Kidney capillary endothelial cell (primary cell): ENCODE measurements around the gene UBE2N.

Source experiments
- DNase-seq: peaks from one replicate; pipeline ENCODE4 v3.0.0-alpha.2; 2018; ENCODE audit warnings: low spot score

The UBE2N gene, protein sequence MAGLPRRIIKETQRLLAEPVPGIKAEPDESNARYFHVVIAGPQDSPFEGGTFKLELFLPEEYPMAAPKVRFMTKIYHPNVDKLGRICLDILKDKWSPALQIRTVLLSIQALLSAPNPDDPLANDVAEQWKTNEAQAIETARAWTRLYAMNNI

DNA sequence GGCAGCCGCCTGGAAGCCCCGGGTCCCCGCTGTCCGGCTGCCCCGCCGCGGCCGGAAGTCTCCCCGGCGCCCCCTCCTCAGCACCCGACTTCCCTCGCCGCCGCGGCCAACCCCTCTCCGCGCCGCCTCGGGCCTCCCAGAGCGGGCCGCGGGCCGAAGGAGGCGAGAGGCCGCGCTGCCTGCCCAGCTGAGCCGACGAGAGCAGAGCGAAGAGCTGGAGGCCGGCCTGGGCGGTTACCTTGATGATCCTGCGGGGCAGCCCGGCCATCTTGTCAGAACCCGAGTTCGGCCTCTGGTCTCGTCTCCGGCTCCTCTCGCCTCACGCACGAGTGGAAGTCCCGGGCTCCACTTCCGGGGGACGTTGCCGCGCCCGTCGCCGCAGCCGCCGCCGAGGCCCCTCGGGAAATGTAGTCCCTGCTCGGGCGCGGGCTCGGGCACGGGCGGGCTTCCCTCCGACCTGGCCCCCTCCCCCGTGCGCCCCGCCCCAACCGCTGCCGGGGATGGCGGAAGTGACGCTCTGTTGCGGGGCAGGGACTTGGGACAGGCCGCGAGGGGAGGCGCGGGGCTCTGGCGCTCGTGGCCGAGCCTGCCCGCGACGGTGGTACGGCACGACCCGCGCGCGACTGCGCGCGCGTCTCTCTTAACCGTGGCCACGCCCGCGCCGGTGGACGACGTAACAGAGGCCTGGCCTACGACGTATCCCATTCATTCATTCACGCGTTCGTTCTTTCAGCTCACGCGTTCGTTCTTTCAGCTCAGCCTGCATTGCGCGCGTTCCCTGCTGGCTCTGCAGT, at the start of gene UBE2N:
TSS of gene UBE2N (minus strand) at position 331 of the 794 bp plus-strand sequence. CDS start at position 268, 63 bp downstream.
- DNase-seq, result peak; percentile 90

DNA sequence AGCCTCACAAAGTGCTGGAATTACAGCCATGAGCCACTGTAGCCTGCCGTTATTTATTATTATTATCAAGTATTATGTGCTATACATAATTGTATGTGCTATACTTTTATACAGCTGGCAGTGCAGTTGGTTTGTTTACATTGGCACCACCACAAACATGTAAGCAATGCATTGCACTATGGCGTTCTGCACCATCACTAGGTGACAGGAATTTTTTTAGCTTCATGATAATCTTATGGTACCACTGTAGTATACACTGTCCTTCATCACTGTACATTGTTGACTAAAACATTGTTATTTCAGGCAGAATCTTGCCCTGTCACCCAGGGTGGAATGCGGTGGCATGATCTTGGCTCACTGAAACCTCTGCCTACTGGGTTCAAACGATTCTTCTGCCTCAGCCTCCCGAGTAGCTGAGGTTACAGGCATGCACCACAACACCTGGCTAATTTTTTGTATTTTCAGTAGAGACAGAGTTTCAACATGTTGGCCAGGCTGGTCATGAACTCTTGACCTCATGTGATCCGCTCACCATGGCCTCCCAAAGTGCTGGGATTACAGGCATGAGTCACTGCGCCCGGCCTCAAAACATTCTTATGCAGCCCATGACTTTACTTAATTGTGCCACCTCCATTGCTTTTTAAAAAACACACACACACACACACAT, 42.7 kb upstream of the UBE2N start:
- no peak for DNase-seq

DNA sequence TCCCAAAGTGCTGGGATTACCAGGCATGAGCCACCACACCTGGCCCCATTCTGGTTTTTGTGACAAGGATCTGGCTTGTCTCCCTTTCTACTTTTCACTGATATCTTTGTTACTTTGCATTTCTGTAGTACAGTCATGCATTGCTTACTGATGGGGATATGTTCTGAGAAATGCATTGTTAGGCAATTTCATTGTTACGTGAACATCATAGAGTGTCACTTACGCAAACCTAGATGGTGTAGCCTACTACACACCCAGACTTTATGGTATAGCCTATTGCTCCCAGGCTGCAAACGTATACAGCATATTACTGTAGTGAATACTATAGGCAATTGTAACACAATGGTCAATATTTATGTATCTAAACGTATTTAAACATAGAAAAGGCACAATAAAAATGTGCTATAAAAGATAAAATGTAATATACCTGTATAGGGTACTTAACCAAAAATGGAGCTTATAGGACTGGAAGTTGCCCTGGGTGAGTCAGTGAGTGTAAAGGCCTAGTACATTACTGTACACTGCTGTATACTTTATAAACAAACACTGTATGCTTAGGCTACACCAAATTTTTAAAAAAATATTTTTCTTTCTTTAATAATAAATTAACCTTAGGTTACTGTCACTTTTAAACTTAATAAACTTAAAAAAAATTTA, 41.5 kb upstream of the UBE2N start:
- no peak for DNase-seq

DNA sequence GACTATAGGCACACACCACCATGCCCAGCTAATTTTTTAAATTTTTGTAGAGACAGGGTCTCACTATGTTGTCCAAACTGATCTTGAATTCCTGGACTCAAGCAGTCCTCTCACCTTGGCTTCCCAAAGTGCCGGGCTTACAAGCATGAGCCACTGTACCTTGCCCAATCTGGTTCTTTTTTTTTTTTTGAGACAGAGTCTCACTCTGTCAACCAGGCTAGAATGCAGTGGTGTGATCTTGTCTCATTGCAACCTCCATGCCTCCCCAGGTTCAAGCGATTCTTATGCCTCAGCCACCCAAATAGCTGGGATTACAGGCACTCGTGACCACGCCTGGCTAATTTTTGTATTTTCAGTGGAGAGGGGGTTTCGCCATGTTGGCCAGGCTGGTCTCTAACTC, 41.0 kb upstream of the UBE2N start:
- DNase-seq, result no peak

DNA sequence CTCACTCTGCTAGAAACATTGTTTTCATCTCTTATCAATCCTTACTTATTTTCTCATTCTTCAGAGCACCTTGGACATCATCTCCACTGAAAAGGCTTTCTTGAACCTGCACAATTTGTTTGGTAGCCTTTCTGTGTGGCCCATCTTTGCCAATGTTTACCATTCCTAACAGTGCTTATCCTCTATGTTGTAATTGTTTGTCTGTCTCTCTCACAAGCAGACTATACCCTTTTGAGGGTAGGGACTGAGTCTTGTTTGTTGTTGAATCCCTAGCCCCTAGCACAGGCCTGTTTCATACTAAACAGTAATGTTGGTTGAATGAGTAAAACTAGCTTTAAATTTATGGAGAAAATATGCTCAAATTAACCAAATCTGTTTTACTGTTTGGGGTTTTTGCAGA, 34.8 kb upstream of the UBE2N start:
- no peak for DNase-seq

DNA sequence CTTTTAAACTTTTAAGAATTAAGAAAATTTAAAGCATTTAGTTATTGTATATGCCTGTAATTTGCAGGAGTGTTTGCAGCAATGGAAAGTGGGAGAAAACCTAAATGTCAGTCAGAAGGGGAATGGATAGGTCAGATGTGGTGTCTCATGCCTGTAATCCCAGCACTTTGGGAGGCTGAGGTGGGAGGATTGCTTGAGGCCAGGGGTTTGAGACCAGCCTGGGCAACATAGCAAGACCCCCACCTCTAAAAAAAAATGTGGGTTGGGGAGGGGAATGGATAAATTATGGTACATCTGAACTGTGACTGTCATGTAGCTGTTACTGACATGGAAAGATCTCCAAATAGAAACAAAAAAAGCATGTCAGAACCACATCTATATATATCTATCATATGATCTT, 27.6 kb upstream of the UBE2N start:
- no peak for DNase-seq

DNA sequence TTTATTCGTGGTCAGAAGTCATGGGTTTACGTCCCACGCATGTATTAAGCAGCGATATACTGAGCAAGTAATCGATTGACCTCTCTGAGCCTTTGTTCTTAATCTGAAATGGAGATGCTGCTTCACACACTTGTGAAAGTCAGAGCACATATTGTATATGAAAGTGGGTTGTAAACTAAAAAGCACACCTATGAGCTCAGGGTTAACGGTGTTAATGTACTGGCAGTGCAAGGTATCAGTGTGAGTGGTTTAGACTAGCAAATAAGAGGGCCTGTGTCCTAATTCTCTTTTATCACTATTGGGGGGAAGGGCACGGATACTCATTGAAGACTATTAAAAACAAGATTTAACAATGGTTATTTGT, 26.2 kb upstream of the UBE2N start:
- DNase-seq, result no peak

DNA sequence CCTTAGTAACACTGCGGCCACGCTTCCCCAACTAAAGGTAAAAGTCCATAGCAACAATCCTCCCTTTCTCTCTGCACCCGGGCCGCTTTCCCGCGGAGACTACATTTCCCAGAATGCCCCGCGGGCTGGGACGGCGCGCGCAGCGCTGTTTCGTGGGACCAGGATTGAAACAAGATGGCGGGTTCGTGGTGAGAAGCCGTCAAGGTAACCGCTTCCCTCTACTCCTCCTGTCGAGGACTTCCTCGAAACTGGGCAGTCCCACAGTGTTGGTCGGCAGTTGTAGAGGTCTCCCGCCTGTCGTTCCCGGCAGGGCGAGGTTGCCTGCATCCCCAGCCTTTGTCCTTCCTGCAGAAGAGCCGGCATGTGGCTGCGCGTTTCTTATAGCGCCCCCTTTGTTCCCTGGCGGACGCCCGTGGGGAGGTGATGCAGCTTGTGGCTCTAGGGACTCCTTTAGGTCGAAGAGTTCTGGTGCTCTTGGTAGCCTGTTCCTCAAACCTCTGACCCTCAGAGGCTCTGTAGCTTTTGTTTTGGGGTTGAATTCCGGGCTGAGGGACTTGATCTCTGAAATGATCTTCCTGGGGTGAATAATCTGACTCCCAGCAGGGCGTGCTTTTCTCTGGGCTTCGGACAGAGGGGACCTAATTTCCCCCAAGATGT, 25.7 kb upstream of the UBE2N start, which contains the start of gene MRPL42:
TSS of gene MRPL42 (plus strand) at position 164 of the 657 bp plus-strand sequence. CDS start 1,772 bp downstream, outside the sequence.
- DNase-seq, result peak; percentile 88

DNA sequence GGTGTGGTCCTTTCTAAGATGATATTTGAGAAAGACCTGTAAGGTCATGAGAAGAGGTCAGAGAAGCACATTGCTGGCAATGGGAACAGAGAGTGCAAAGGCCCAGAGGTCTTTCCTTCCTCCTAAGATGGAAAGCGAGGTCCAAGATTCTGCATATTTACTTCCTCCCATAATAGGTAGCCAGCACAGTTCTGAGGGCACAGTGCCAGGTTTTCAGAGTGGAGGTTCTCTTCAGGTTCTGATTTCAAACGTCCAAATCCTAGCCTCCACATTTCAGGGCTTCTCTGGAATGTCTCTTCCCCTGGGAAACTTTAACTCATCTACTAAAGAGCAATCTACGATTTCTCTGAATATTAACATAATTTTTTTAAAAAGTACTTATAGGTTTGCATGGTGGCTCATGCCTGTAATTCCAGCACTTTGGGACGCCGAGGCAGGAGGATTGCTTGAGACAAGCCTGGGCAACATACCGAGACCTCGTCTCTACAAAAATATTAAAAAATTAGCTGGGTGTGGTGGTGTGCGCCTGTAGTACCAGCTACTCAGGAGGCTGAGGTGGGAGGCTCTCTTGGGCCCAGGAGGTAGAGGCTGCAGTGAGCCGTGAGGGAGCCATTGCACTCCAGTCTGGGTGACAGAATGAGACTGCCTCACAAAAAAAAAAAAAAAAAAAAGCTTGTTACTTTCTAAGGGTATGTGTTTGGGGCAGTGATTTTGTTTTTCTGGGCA, 25.0 kb upstream of the UBE2N start:
- DNase-seq, result no peak

DNA sequence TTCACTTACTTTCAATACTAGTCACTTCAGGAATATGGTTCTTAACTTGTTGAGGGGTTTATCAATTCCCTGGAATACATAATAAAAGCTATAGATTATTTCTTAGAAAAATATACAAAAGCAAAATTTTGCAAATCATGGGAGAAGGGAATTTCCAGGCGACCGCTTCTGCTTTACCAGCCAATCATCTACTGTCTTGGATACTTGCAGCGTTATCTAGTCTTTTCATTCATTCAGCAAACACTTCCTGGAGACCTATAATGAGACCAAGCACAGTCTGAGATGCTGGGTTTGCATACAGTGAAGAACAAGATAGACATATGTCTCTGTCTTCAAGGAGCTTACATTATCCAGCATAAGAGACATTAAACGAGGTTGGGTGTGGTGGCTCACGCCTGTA, 24.1 kb upstream of the UBE2N start:
- DNase-seq, result no peak

DNA sequence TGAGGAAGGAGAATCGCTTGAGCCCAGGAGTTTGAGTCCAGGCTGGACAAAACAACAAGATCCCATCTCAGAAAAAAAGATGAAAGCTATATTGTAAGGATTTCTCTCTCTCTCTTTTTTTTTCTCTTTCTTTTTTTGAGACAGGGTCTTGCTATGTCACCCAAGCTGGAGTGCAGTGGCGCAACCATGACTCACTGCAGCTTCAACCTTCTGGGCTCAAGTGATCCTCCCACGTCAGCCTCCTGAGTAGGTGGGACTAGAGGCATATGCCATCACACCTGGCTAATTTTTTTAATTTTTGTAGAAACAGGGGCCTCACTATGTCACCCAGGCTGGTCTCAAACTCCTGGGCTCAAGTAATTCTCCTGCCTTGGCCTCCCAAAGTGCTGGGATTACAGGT, 19.8 kb upstream of the UBE2N start:
- no peak for DNase-seq

DNA sequence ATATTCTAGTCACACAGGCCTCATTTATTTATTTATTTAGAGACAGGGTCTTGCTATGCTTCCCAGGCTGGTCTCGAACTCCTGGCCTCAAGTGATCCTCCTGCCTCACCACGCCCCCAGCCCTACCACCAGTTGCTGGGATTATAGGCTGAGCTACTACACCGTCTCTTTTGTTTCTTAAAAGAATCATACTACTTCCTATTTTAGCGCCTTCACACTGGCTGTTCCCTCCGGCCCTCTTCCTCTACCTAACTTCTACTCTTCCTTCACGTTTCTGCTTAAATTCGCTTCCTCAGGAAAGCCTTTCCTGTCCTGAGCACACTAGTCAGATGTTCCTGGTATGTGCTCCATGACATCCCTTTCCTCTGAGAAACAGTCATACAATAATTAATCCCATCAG, 19.2 kb upstream of the UBE2N start:
- no peak for DNase-seq

DNA sequence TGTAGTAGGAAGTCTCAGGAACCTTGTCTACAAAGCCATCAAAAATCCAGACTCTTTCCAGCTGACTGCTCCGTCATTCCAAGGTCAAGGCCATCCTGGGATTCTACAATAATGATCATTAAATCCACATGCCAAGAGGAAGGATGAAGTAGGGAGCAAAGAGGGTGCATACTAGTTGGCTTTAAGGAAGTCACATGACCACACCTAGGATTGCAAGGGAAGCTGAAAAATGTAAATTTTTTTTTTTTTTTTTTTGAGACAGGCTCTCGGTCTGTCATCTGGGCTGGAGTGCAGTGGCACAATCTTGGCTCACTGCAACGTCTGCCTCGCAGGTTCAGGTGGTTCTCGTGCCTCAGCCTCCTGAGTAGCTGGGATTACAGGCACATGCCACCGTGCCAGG, 18.3 kb upstream of the UBE2N start:
- no peak for DNase-seq

DNA sequence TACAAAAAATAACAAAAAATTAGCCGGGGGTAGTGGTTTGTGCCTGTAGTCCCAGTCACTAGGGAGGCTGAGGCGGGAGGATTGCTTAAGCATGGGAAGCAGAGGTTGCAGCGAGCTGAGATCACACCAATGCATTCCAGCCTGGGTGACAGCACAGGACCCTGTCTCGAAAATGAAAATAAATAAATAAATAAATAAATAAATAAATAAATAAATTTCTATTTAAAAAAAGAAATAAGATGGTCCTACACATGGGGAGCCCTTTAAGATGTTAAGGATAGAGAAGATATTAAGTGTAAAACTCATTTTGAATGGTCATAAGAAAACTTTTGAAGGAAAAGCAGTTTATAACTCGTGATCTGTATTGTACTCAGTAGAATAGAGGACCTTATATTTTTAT, 17.4 kb upstream of the UBE2N start:
- DNase-seq, result no peak

DNA sequence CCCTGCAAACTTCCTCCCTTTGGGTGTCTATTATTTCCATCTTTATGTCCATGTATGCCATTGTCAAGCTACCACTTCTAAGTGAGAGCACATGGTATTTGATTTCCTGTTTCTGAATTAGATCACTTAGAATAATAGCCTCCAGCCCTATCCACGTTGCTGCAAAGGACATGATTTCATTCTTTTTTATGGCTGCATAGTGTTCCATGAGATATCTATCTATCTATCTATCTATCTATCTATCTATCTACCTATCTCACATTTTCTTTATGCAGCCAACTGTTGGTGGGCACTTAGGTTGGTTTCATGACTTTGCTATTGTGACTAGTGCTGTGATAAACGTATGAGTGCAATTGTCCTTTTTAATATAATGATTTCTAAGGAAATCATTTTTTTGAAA, 14.3 kb upstream of the UBE2N start:
- DNase-seq, result no peak

DNA sequence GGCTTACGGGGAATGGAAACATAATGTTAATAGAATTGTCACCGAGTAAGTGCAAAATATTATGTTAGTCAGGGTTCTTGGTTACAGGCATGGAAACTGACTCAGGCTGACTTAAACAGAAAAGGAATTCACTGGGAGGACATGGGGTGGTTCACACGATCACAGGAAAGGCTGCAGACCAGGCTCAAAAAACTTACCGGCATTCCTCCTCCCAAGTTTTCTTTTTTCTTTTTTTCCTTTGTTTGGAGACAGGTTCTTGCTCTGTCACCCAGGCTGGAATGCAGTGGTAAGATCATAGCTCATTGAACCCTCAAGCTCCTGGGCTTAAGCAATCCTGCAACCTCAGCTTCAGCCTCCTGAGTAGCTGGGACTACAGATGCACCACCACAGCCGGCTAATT, 11.9 kb upstream of the UBE2N start:
- DNase-seq, result no peak

DNA sequence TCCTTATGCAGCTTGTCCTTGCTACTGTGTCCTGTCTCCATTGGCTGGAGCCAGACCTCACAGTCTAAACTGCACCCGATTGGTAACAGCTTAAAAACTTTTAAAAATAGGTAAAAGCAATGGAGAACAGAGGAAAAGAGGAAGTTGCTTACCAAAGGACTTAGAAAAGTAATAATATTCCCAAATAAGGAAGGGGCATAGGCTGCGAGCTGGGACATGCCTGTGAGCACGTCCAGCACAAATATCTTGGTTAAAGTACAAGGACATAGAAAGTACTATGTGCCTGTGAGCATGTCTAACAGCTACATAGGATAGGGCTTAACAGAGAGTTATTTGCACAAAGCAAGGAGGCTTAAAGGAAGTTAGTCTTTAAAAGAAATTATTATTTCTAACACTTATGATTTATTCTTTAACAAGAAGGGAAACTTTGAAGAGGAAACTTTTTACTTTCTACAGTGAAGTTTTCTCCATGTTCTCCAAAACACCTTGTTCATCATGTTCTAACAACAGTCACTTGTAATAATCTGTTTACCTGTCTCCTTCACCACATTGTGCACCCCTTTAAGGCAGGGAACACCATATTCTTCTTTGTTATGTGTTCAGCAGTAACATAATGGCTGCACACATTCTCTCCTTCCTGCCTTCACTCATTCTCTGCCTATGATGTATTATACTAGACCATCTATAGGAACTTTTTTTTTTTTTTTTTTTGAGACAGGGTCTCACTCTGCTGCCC, 9.8 kb upstream of the UBE2N start:
- DNase-seq, result no peak

DNA sequence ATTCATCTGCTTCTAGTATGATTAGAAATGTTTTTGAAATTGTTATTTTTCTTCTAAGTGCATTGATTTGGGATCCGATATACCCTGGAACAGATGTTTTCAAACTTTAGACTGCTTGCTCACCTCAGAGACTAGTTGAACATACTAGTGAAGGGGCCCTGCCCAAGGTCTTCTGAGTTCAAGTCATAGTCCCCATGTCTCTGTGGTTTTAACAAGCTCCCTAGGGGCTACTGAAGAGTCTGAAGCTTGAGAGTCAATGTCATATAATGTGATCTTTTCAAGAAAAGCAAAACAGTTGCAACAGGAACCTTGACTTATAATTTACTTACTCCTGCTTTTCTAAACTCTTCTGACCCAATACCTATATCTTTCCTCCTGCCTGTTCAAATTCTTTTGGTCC, 7.5 kb upstream of the UBE2N start:
- DNase-seq, result no peak

DNA sequence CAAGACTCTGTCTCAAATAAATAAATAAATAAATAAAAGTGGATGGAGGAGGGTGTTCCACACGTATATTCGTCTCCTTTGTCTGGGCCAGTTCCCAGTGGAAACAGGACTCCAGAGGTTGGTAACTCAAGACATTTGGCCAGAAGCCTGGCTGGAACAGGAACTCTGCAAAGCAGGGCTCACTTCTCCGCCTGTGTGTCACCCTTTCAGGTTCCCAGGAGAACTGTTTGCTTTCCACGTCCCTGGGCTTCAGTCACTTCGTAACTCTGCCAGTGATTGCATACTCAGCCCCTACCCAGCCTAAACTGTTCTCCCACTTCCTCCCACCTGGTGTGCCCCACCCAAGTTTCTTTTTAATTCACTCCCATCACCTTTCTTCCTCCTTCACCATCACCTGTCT, 7.0 kb upstream of the UBE2N start:
- DNase-seq, result no peak

DNA sequence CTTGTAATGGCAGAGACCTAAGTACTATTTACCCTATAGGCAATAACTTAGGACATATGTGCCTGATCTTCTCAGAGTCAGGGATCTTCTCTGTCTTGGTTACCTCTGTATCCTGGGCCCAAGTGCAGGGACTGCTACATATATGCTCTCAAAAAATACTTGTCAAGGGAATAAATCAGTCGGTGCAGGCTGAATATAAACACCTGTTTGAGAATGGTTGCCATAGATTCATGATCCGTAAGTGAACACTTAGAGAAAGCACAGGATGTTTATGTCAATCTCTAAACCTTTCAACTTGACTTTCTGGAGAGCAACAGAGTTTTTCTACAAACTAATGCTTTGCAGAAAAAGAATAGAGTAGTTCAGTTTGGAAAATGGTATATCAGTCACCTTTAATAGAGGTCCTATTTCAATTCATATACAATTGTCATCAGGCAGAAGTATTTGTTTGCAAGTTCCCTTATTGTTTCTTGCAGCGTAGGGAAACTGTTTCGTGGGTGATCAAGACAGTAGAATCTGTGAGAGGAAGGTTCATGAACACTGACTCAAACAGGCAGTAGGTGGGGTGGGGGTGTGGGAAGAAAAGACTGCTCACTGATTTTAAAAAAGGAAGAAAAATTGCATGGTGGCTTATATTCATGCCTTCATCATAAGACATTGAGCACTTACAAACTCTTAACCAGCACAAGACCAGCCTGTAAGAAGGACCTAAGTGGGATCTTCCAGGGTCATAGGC, 6.0 kb upstream of the UBE2N start:
- DNase-seq, result no peak
